Tibial artery (tissue), 4 donors: ENCODE measurements around the gene PEA15.
A peak's percentile ranks its signal among the peaks of the same experiment; 100 is the strongest.

Source experiments
- DNase-seq, 2 donors: peaks; one replicate each; pipeline ENCODE4 v3.0.0-alpha.2; 2019
- H3K27ac ChIP-seq, 2 donors: fragments of 200-600 bp; sonication (generic) in 1 of 2; 1 replicate in 1 of 2; 2 replicates in 1 of 2; pipeline ENCODE4 v1.5.1; 2018 to 2019; ENCODE audit warnings: mild to moderate bottlenecking in 1 of 2
- H3K27me3 ChIP-seq, 2 donors: fragments of 200-600 bp; sonication (generic) in 1 of 2; one replicate each; pipeline versions ENCODE4 v1.5.1 to v1.6.0; 2016 to 2019
- H3K36me3 ChIP-seq, 3 donors: fragments of 200-600 bp; sonication (generic) in 2 of 3; one replicate each; pipeline ENCODE4 v1.5.1; 2016 to 2019; ENCODE audit warnings: mild to moderate bottlenecking in 2 of 3
- H3K4me1 ChIP-seq, 4 donors: fragments of 200-600 bp; sonication (generic) in 2 of 4; 1 replicate in 3 of 4; 2 replicates in 1 of 4; pipeline ENCODE4 v1.5.1; 2016 to 2019
- H3K4me3 ChIP-seq, 2 donors: fragments of 200-600 bp; sonication (generic) in 1 of 2; 1 replicate in 1 of 2; 2 replicates in 1 of 2; pipeline ENCODE4 v1.5.1; 2018 to 2019; ENCODE audit warnings: mild to moderate bottlenecking in 2 of 2
- H3K9me3 ChIP-seq, 3 donors: fragments of 200-600 bp; sonication (generic) in 1 of 3; one replicate each; pipeline ENCODE4 v1.5.1; 2016 to 2019
- CTCF ChIP-seq, 2 experiments: fragments of 200-600 bp in 1 of 2; fragments of 450-650 bp in 1 of 2; IDR thresholded peaks; one replicate each; pipeline ENCODE4 v1.5.1; 2017 to 2019; ENCODE audit warnings: antibody characterized with exemption in 2 of 2, mild to moderate bottlenecking in 1 of 2, moderate library complexity in 1 of 2
- intact Hi-C: fragments of 100-400 bp; cut with DNase I; formaldehyde crosslinking; loops from one replicate; pipeline ENCODE4 v1.15.0; 2023; ENCODE audit warnings: low total_unique reads

PEA15 gene

GRCh38 chr1:160216301-160216700 is 11.1 kb downstream of the PEA15 start:
- Histone ChIP-seq H3K27me3 (no peaks in the 10 kb centered on the region), H3K36me3 (peaks cover 59 to 91% (median 81%) of the 10 kb centered on the region in 3 donors), H3K27ac (peak overlapping the region; percentile 61 to 81), H3K9me3 (no peaks in the 10 kb centered on the region), H3K4me3 (no peak overlapping the region), H3K4me1 (peaks cover 0 to 34% (median 25%) of the 10 kb centered on the region in 4 donors)
- intact Hi-C loops: loop anchor here (2.0 to 5.0 kb wide), 2 partner anchors 22 to 114 kb away; no protein-coding TSS in a partner anchor
- no peak for TF ChIP-seq CTCF (IDR thresholded peaks at IDR 0.05)
- no peak for DNase-seq

- no peaks in the 10 kb centered on the region for H3K9me3 ChIP-seq
- peak overlapping the region in 1 of 2 donors; percentile 8 for H3K4me3 ChIP-seq
- no peak for TF ChIP-seq CTCF (IDR thresholded peaks at IDR 0.05)
- peak overlapping the region; percentile 61 to 81 for H3K27ac ChIP-seq
- H3K27me3 ChIP-seq: no peaks in the 10 kb centered on the region
- peaks cover 54 to 91% (median 74%) of the 10 kb centered on the region in 3 donors for H3K36me3 ChIP-seq
- peaks cover 0 to 34% (median 25%) of the 10 kb centered on the region in 4 donors for H3K4me1 ChIP-seq
- intact Hi-C loops: loop anchor here (2.0 to 5.0 kb wide), 2 partner anchors 23 to 115 kb away; no protein-coding TSS in a partner anchor
- DNase-seq: no peak
Observed at GRCh38 chr1:160217481-160218051, 12.4 kb downstream of the PEA15 start.

- Histone ChIP-seq H3K36me3 (peaks cover 54 to 91% (median 74%) of the 10 kb centered on the region in 3 donors), H3K27me3 (no peaks in the 10 kb centered on the region)
- intact Hi-C loops: loop anchor here (5.0 kb wide), 1 partner anchor 117 kb away; no protein-coding TSS in a partner anchor
Observed at GRCh38 chr1:160219062-160219929, 14.1 kb downstream of the PEA15 start.

GRCh38 chr1:160220301-160220700 is 15.1 kb downstream of the PEA15 start:
- peaks cover 54 to 91% (median 73%) of the 10 kb centered on the region in 3 donors for H3K36me3 ChIP-seq
- H3K9me3 ChIP-seq: no peaks in the 10 kb centered on the region
- intact Hi-C loops: no loop called here
- H3K4me3 ChIP-seq: no peak overlapping the region
- H3K4me1 ChIP-seq: peaks cover 0 to 34% (median 25%) of the 10 kb centered on the region in 4 donors
- TF ChIP-seq CTCF (IDR thresholded peaks at IDR 0.05): no peak
- H3K27me3 ChIP-seq: no peaks in the 10 kb centered on the region
- DNase-seq: no peak
- peak overlapping the region; percentile 61 to 81 for H3K27ac ChIP-seq

More at GRCh38 chr1:160219062-160219929, 14.1 kb downstream of the PEA15 start:
- no peaks in the 10 kb centered on the region for H3K9me3 ChIP-seq
- peak overlapping the region; percentile 61 to 81 for H3K27ac ChIP-seq
- TF ChIP-seq CTCF (IDR thresholded peaks at IDR 0.05): peak; percentile 71 to 76
- DNase-seq: peak; percentile 55 to 78
- no peak overlapping the region for H3K4me3 ChIP-seq
- peaks cover 0 to 34% (median 25%) of the 10 kb centered on the region in 4 donors for H3K4me1 ChIP-seq

GRCh38 chr1:160221089-160221488 is 15.9 kb downstream of the PEA15 start:
- DNase-seq: no peak
- intact Hi-C loops: no loop called here
- H3K27ac ChIP-seq: no peak overlapping the region
- H3K27me3 ChIP-seq: no peaks in the 10 kb centered on the region
- H3K4me3 ChIP-seq: no peak overlapping the region
- peaks cover 55 to 90% (median 73%) of the 10 kb centered on the region in 3 donors for H3K36me3 ChIP-seq
- no peaks in the 10 kb centered on the region for H3K9me3 ChIP-seq
- H3K4me1 ChIP-seq: peaks cover 0 to 34% (median 25%) of the 10 kb centered on the region in 4 donors
- no peak for TF ChIP-seq CTCF (IDR thresholded peaks at IDR 0.05)
